Thoracic aorta (tissue), 2 donors: ENCODE data around the gene CDH22. TPM values are rescaled to one million over a fixed set of nuclear protein-coding genes. Genes with fewer than 3 reads are reported as not detected.

Experiments
- ATAC-seq: fragments of 150-250 bp; one replicate; pipeline ENCODE4 v1.8.0; 2017; ENCODE audit warnings: low read depth; ENCODE audit not compliant: insufficient number of reproducible peaks, low FRiP score
- DNase-seq: peaks from one replicate; pipeline ENCODE4 v3.0.0-alpha.2; 2020; ENCODE audit warnings: low spot score
- H3K27ac ChIP-seq, 2 donors: fragments of 200-600 bp; sonication (generic); 1 replicate in 1 of 2; 2 replicates in 1 of 2; pipeline ENCODE4 v1.5.1; 2016; ENCODE audit warnings: mild to moderate bottlenecking in 2 of 2, moderate library complexity in 2 of 2
- H3K27me3 ChIP-seq: fragments of 200-600 bp; sonication (generic); replicated peaks from 2 replicates; pipeline ENCODE4 v1.6.0; 2016; ENCODE audit warnings: mild to moderate bottlenecking; ENCODE audit not compliant: insufficient read depth
- H3K36me3 ChIP-seq: fragments of 200-600 bp; sonication (generic); one replicate; pipeline ENCODE4 v1.5.1; 2016
- H3K4me1 ChIP-seq, 2 donors: fragments of 200-600 bp; sonication (generic); 1 replicate in 1 of 2; 2 replicates in 1 of 2; pipeline versions ENCODE4 v1.5.1 to v1.6.0; 2016; ENCODE audit warnings: low read depth in 2 of 2, mild to moderate bottlenecking in 1 of 2; ENCODE audit not compliant: control insufficient read depth in 1 of 2
- H3K4me3 ChIP-seq: fragments of 200-600 bp; sonication (generic); 2 replicates; pipeline ENCODE4 v1.5.1; 2016; ENCODE audit warnings: mild to moderate bottlenecking
- H3K9me3 ChIP-seq: fragments of 200-600 bp; sonication (generic); 2 replicates; pipeline ENCODE4 v1.5.1; 2016
- CTCF ChIP-seq: fragments of 200-600 bp; sonication (generic); IDR thresholded peaks from one replicate; pipeline ENCODE4 v1.5.1; 2019; ENCODE audit warnings: antibody characterized with exemption
- total RNA-seq, 2 donors: library from RNA; depleted of rRNA; stranded (reverse); fragments of >200 nt; gene quantifications; one replicate each; pipeline versions ENCODE4 v1.1.0 to v1.2.3, GENCODE V29; 2016

Gene CDH22
- total RNA-seq, 2 donors from 2014 or later = not detected

GRCh38 chr20:46342010-46342378 is 33.7 kb upstream of the CDH22 start:
- H3K27me3 ChIP-seq = peaks cover 6% of the 10 kb centered on the region
- H3K36me3 ChIP-seq = no peaks in the 10 kb centered on the region
- no peak overlapping the region for H3K27ac ChIP-seq
- no peaks in the 10 kb centered on the region for H3K9me3 ChIP-seq
- peaks cover 0 to 12% of the 10 kb centered on the region in 2 donors for H3K4me1 ChIP-seq
- DNase-seq = no peak
- no peak for ATAC-seq
- no peak for TF ChIP-seq CTCF
- H3K4me3 ChIP-seq = no peak overlapping the region

- DNase-seq (no peak), ATAC-seq (no peak)
- H3K9me3 ChIP-seq = no peaks in the 10 kb centered on the region
- no peak overlapping the region for H3K27ac ChIP-seq
- H3K36me3 ChIP-seq = no peaks in the 10 kb centered on the region
- peaks cover 0 to 12% of the 10 kb centered on the region in 2 donors for H3K4me1 ChIP-seq
- H3K4me3 ChIP-seq = no peak overlapping the region
- no peak for TF ChIP-seq CTCF
- H3K27me3 ChIP-seq = peaks cover 6% of the 10 kb centered on the region
These were observed 33.0 kb upstream of the CDH22 start for GRCh38 chr20:46341074-46342009.

GRCh38 chr20:46339037-46339436 is 30.7 kb upstream of the CDH22 start:
- no peaks in the 10 kb centered on the region for H3K36me3 ChIP-seq
- H3K27me3 ChIP-seq = peaks cover 10% of the 10 kb centered on the region
- TF ChIP-seq CTCF = no peak
- no peak overlapping the region for H3K27ac ChIP-seq
- ATAC-seq (no peak), DNase-seq (no peak)
- no peak overlapping the region for H3K4me3 ChIP-seq
- H3K4me1 ChIP-seq = peaks cover 0 to 12% of the 10 kb centered on the region in 2 donors
- no peaks in the 10 kb centered on the region for H3K9me3 ChIP-seq

GRCh38 chr20:46336735-46337134 is 28.4 kb upstream of the CDH22 start:
- H3K27ac ChIP-seq = no peak overlapping the region
- peaks cover 5% of the 10 kb centered on the region for H3K27me3 ChIP-seq
- ATAC-seq (no peak), DNase-seq (no peak)
- H3K4me3 ChIP-seq = no peak overlapping the region
- no peaks in the 10 kb centered on the region for H3K4me1 ChIP-seq
- TF ChIP-seq CTCF = no peak
- H3K9me3 ChIP-seq = no peaks in the 10 kb centered on the region
- no peaks in the 10 kb centered on the region for H3K36me3 ChIP-seq

- Histone ChIP-seq H3K4me1 (no peaks in the 10 kb centered on the region), H3K4me3 (no peak overlapping the region), H3K9me3 (no peaks in the 10 kb centered on the region), H3K27me3 (peaks cover 5% of the 10 kb centered on the region), H3K36me3 (no peaks in the 10 kb centered on the region), H3K27ac (no peak overlapping the region)
- DNase-seq (no peak), ATAC-seq (no peak)
- no peak for TF ChIP-seq CTCF
These were observed 26.1 kb upstream of the CDH22 start for GRCh38 chr20:46334303-46334904.
